ENCODE measurements around the gene CPXM2.

- no peak for TF ChIP-seq CTCF (IDR thresholded peaks at IDR 0.05)
- TF ChIP-seq EP300 (IDR thresholded peaks at IDR 0.05) = no peak
- TF ChIP-seq POLR2A (IDR thresholded peaks at IDR 0.05) = no peak
- TF ChIP-seq POLR2AphosphoS5 (IDR thresholded peaks at IDR 0.05) = no peak
Observed at GRCh38 chr10:123769647-123770046, 122.0 kb downstream of the CPXM2 start.
